Measurements from ENCODE around the gene CC2D2A. TPM values are rescaled to one million over a fixed set of nuclear protein-coding genes. Genes with fewer than 3 reads are reported as not detected.

CC2D2A gene
- total RNA-seq, 1 experiment from 2014 or later, result 3.6 TPM

DNA sequence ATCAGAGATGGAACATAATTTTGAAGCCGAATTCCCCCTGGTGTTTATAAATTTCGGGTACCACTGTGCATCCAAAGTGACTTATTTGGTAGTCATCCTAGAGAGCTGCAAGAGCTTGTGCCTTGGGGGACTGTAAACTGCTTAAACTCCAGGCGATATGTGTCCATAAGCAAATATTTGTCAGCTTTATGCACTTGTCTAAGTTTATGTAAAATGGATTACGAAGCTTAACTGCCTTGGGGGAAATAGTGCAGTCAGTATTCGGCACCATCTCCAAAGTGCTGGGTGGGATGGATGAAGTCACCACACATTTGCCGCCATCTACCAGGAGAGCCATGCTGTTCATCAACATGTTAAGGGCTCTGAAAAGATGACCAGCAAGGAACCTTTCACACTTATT lies 65.9 kb downstream of the CC2D2A start:
- intact Hi-C loops (cut with micrococcal nuclease; ENCODE audit: unreplicated experiment) (no loop called here), in situ Hi-C loops (cut with HindIII; ENCODE audit: low pct_unique_long_range_greater_than_20kb, low sequenced_read_pairs) (no loop called here)
- Histone ChIP-seq H3K4me1 (ENCODE audit: control insufficient read depth, insufficient read depth, low read length) (no peaks in the 10 kb centered on the region), H3K27me3 (ENCODE audit: control insufficient read depth, insufficient read depth, low read length) (no peaks in the 10 kb centered on the region), H3K27ac (ENCODE audit: low read length) (no peak overlapping the region), H3K9me3 (ENCODE audit: control insufficient read depth, insufficient read depth, low read depth, low read length) (no peaks in the 10 kb centered on the region), H3K4me3 (ENCODE audit: low read depth in 2 of 2, low read length in 2 of 2) (no peak overlapping the region), H3K36me3 (ENCODE audit: control insufficient read depth, insufficient read depth, low read length) (no peaks in the 10 kb centered on the region)
- BruUV-seq (replicated peaks), result no TSS peak
- TF ChIP-seq SIN3A (IDR thresholded peaks at IDR 0.05; ENCODE audit: borderline replicate concordance, insufficient read depth, low read depth, low read length), result no peak
- TF ChIP-seq, protein P1, sequence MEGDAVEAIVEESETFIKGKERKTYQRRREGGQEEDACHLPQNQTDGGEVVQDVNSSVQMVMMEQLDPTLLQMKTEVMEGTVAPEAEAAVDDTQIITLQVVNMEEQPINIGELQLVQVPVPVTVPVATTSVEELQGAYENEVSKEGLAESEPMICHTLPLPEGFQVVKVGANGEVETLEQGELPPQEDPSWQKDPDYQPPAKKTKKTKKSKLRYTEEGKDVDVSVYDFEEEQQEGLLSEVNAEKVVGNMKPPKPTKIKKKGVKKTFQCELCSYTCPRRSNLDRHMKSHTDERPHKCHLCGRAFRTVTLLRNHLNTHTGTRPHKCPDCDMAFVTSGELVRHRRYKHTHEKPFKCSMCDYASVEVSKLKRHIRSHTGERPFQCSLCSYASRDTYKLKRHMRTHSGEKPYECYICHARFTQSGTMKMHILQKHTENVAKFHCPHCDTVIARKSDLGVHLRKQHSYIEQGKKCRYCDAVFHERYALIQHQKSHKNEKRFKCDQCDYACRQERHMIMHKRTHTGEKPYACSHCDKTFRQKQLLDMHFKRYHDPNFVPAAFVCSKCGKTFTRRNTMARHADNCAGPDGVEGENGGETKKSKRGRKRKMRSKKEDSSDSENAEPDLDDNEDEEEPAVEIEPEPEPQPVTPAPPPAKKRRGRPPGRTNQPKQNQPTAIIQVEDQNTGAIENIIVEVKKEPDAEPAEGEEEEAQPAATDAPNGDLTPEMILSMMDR (IDR thresholded peaks at IDR 0.05), result no peak
- ChIA-PET POLR2A (no interaction called here), CTCF (no interaction called here)
- no peak for DNase-seq (ENCODE audit: low read depth, low spot score)
- no peak for ATAC-seq

DNA sequence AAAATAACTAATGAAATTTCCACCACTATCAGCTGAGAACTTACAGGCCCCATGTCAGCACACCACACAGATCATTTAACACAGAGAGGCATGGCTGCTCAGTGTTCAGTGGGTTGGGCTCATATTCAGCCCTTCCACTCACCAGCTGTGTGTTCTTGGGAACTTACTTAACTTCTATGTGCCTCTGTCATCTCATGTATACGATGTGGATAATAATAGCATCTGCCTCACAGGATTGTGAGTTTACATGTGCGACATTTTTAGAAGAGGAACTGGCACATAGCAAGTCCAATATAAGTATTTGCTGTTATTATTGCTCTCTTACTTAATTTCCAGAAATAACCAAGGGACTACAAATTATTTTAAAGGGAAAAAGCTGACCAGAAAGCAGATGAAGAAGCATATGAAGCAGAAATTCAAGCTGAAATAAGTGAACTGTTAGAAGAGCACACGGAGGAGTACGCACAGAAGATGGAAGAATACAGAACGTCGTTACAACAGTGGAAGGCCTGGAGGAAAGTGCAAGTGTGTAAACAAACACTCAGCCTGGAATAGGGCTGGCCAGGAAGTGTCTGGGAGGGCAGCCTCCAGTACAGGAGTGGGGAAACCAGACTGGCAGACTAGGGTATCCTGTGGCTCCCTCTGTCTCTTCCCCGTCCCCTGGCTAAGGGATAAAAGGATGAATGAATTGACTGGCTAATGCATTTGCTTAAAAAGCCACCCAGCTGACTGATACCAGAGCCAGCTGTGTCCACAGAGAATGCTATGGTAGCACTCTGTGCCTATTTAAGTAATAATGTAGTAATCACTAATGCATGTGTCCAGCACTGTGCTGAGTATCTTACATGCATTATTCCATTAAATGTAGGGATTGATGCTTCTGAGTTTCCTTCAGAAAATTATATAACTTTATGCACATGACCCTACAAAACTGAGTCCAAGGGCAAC lies 67.1 kb downstream of the CC2D2A start:
- no peak overlapping the region for H3K27ac ChIP-seq (ENCODE audit: low read length)
- no peak for ATAC-seq
- CTCF ChIA-PET, result no interaction called here
- no peaks in the 10 kb centered on the region for H3K27me3 ChIP-seq (ENCODE audit: control insufficient read depth, insufficient read depth, low read length)
- no peak for DNase-seq (ENCODE audit: low read depth, low spot score)
- H3K4me1 ChIP-seq (ENCODE audit: control insufficient read depth, insufficient read depth, low read length), result no peaks in the 10 kb centered on the region
- in situ Hi-C loops (cut with HindIII; ENCODE audit: low pct_unique_long_range_greater_than_20kb, low sequenced_read_pairs), result no loop called here
- intact Hi-C loops (cut with micrococcal nuclease; ENCODE audit: unreplicated experiment), result no loop called here
- TF ChIP-seq, protein P2, sequence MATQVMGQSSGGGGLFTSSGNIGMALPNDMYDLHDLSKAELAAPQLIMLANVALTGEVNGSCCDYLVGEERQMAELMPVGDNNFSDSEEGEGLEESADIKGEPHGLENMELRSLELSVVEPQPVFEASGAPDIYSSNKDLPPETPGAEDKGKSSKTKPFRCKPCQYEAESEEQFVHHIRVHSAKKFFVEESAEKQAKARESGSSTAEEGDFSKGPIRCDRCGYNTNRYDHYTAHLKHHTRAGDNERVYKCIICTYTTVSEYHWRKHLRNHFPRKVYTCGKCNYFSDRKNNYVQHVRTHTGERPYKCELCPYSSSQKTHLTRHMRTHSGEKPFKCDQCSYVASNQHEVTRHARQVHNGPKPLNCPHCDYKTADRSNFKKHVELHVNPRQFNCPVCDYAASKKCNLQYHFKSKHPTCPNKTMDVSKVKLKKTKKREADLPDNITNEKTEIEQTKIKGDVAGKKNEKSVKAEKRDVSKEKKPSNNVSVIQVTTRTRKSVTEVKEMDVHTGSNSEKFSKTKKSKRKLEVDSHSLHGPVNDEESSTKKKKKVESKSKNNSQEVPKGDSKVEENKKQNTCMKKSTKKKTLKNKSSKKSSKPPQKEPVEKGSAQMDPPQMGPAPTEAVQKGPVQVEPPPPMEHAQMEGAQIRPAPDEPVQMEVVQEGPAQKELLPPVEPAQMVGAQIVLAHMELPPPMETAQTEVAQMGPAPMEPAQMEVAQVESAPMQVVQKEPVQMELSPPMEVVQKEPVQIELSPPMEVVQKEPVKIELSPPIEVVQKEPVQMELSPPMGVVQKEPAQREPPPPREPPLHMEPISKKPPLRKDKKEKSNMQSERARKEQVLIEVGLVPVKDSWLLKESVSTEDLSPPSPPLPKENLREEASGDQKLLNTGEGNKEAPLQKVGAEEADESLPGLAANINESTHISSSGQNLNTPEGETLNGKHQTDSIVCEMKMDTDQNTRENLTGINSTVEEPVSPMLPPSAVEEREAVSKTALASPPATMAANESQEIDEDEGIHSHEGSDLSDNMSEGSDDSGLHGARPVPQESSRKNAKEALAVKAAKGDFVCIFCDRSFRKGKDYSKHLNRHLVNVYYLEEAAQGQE (IDR thresholded peaks at IDR 0.05; ENCODE audit: insufficient read depth in 1 of 2, low read depth in 2 of 2, low read length in 1 of 2), result no peak
- H3K9me3 ChIP-seq (ENCODE audit: control insufficient read depth, insufficient read depth, low read depth, low read length), result no peaks in the 10 kb centered on the region
- no peaks in the 10 kb centered on the region for H3K36me3 ChIP-seq (ENCODE audit: control insufficient read depth, insufficient read depth, low read length)
- POLR2A ChIA-PET, result no interaction called here
- no peak overlapping the region for H3K4me3 ChIP-seq (ENCODE audit: low read depth in 2 of 2, low read length in 2 of 2)
- no TSS peak for BruUV-seq (replicated peaks)

DNA sequence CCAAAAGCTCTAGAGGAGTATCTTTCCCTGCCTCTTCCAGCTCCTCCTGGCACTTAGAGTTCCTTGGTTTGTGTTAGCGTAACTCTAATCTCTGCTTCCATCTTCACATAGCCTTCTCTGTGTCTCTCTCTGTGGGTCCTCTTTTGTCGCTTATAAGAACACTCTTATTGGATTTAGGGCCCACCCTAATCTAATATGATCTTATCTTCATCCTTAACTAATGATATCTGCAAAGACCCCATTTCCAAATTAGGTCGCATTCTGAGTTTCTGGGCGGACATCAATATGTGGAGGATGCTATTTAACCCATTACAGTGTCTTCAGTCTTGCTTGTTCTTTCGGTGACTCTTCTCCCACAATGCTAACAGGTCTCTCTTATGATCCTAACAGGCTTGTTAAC lies 72.3 kb downstream of the CC2D2A start:
- no peak overlapping the region for H3K4me3 ChIP-seq (ENCODE audit: low read depth in 2 of 2, low read length in 2 of 2)
- intact Hi-C loops (cut with micrococcal nuclease; ENCODE audit: unreplicated experiment), result no loop called here
- BruUV-seq (replicated peaks), result no TSS peak
- ChIA-PET POLR2A (no interaction called here), CTCF (no interaction called here)
- H3K9me3 ChIP-seq (ENCODE audit: control insufficient read depth, insufficient read depth, low read depth, low read length), result no peaks in the 10 kb centered on the region
- in situ Hi-C loops (cut with HindIII; ENCODE audit: low pct_unique_long_range_greater_than_20kb, low sequenced_read_pairs), result no loop called here
- ATAC-seq (no peak), DNase-seq (ENCODE audit: low read depth, low spot score) (no peak)
- no peaks in the 10 kb centered on the region for H3K36me3 ChIP-seq (ENCODE audit: control insufficient read depth, insufficient read depth, low read length)
- H3K4me1 ChIP-seq (ENCODE audit: control insufficient read depth, insufficient read depth, low read length), result no peaks in the 10 kb centered on the region
- TF ChIP-seq, protein P2 (IDR thresholded peaks at IDR 0.05; ENCODE audit: insufficient read depth in 1 of 2, low read depth in 2 of 2, low read length in 1 of 2), result no peak
- TF ChIP-seq TCF7L2 (IDR thresholded peaks at IDR 0.05; ENCODE audit: low read depth, low read length) (no peak), POLR2AphosphoS5 (IDR thresholded peaks at IDR 0.05; ENCODE audit: low read depth, low read length) (no peak), SIN3A (IDR thresholded peaks at IDR 0.05; ENCODE audit: borderline replicate concordance, insufficient read depth, low read depth, low read length) (no peak)
- TF ChIP-seq, protein P1 (IDR thresholded peaks at IDR 0.05), result no peak
- no peak overlapping the region for H3K27ac ChIP-seq (ENCODE audit: low read length)
- H3K27me3 ChIP-seq (ENCODE audit: control insufficient read depth, insufficient read depth, low read length), result no peaks in the 10 kb centered on the region

Data from Panc1 (cell line).